Loucy (cell line): ENCODE data around the gene SST.

ENCODE experiments used
- H2AFZ ChIP-seq: fragments of 200-600 bp; sonication (generic); 2 replicates; pipeline ENCODE4 v1.6.0; 2016; ENCODE audit warnings: antibody characterized with exemption, mild to moderate bottlenecking, low read length, moderate library complexity
- H3F3A ChIP-seq: fragments of 200-600 bp; 2 replicates; pipeline ENCODE4 v1.6.0; 2016; ENCODE audit warnings: antibody characterized with exemption, low read depth, mild to moderate bottlenecking
- H3K27me3 ChIP-seq: fragments of 200-600 bp; sonication (generic); 2 replicates; pipeline ENCODE4 v1.6.1; 2014; ENCODE audit warnings: low read length, mild to moderate bottlenecking; ENCODE audit not compliant: insufficient read depth, poor library complexity, severe bottlenecking
- H3K36me3 ChIP-seq: fragments of 200-600 bp; sonication (generic); 2 replicates; pipeline ENCODE4 v1.6.1; 2016; ENCODE audit warnings: low read length; ENCODE audit not compliant: insufficient read depth
- H3K4me1 ChIP-seq: fragments of 200-600 bp; sonication (generic); 2 replicates; pipeline ENCODE4 v1.5.1; 2014; ENCODE audit warnings: low read length, mild to moderate bottlenecking; ENCODE audit not compliant: insufficient read depth, poor library complexity, severe bottlenecking
- H3K4me2 ChIP-seq: fragments of 200-600 bp; sonication (generic); 2 replicates; pipeline ENCODE4 v1.6.0; 2014; ENCODE audit warnings: antibody characterized with exemption, low read length, low read depth, mild to moderate bottlenecking; ENCODE audit not compliant: poor library complexity, severe bottlenecking
- H3K4me3 ChIP-seq: fragments of 200-600 bp; sonication (generic); 2 replicates; pipeline ENCODE4 v1.5.1; 2014; ENCODE audit warnings: low read length, mild to moderate bottlenecking, mixed read lengths; ENCODE audit not compliant: poor library complexity, severe bottlenecking
- H3K79me2 ChIP-seq: fragments of 200-600 bp; sonication (generic); 2 replicates; pipeline ENCODE4 v1.6.1; 2014; ENCODE audit warnings: low read length; ENCODE audit not compliant: insufficient read depth
- H3K9ac ChIP-seq: fragments of 200-600 bp; sonication (generic); 2 replicates; pipeline ENCODE4 v1.6.0; 2014; ENCODE audit warnings: mild to moderate bottlenecking, low read depth, low read length, moderate library complexity; ENCODE audit not compliant: poor library complexity, severe bottlenecking
- H3K9me2 ChIP-seq: fragments of 200-600 bp; sonication (generic); replicated peaks from 2 replicates; pipeline ENCODE4 v1.6.1; 2016; ENCODE audit warnings: low read depth, low read length, mixed read lengths
- H3K9me3 ChIP-seq: fragments of 200-600 bp; sonication (generic); 2 replicates; pipeline ENCODE4 v1.6.1; 2014; ENCODE audit warnings: mild to moderate bottlenecking, antibody characterized with exemption, low read length, low read depth; ENCODE audit not compliant: insufficient read depth
- H4K20me1 ChIP-seq: fragments of 200-600 bp; sonication (generic); 2 replicates; pipeline ENCODE4 v1.6.0; 2014; ENCODE audit warnings: antibody characterized with exemption, low read length, mild to moderate bottlenecking; ENCODE audit not compliant: insufficient read depth, poor library complexity, severe bottlenecking
- EZH2phosphoT487 ChIP-seq: fragments of 200-600 bp; IDR thresholded peaks from 2 replicates; pipeline ENCODE4 v1.6.1; 2018; ENCODE audit warnings: antibody characterized with exemption, mild to moderate bottlenecking, moderate library complexity, borderline replicate concordance
- TF ChIP-seq, protein P1 (sequence below): fragments of 200-600 bp; sonication (generic); conservative IDR thresholded peaks from 2 replicates; pipeline ENCODE4 v1.5.1; 2014; ENCODE audit warnings: mild to moderate bottlenecking, antibody characterized with exemption, low read length

Gene SST

DNA sequence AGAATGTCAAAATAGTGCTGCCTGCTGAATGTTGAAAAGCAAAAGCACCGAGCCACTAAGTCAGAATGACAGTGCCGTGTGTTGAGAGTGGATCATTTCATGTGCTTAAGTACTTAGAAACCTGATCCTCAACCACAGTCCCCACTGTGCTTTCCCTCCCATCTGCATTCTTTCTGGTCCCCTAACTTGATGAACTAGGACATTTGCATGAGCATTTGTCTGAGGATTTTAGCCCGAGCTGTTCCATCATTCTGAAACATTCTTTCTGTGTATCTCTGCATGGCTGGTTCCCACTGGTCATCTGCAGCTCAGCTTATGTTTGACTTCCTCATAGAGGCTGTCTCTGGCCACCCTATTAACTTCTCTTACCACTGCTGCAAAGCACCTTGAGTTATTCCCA is 42.0 kb downstream of the SST start:
- no peaks in the 10 kb centered on the region for H3F3A ChIP-seq
- TF ChIP-seq EZH2phosphoT487 = no peak
- TF ChIP-seq, protein P1, sequence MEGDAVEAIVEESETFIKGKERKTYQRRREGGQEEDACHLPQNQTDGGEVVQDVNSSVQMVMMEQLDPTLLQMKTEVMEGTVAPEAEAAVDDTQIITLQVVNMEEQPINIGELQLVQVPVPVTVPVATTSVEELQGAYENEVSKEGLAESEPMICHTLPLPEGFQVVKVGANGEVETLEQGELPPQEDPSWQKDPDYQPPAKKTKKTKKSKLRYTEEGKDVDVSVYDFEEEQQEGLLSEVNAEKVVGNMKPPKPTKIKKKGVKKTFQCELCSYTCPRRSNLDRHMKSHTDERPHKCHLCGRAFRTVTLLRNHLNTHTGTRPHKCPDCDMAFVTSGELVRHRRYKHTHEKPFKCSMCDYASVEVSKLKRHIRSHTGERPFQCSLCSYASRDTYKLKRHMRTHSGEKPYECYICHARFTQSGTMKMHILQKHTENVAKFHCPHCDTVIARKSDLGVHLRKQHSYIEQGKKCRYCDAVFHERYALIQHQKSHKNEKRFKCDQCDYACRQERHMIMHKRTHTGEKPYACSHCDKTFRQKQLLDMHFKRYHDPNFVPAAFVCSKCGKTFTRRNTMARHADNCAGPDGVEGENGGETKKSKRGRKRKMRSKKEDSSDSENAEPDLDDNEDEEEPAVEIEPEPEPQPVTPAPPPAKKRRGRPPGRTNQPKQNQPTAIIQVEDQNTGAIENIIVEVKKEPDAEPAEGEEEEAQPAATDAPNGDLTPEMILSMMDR = no peak
- H3K9me3 ChIP-seq = no peaks in the 10 kb centered on the region
- H3K4me3 ChIP-seq = no peak overlapping the region
- no peaks in the 10 kb centered on the region for H3K79me2 ChIP-seq
- H2AFZ ChIP-seq = no peak overlapping the region
- no peak overlapping the region for H3K4me2 ChIP-seq
- no peaks in the 10 kb centered on the region for H3K27me3 ChIP-seq
- no peaks in the 10 kb centered on the region for H3K36me3 ChIP-seq
- no peaks in the 10 kb centered on the region for H3K4me1 ChIP-seq
- no peak overlapping the region for H3K9ac ChIP-seq
- H4K20me1 ChIP-seq = no peaks in the 10 kb centered on the region
- H3K9me2 ChIP-seq = no peaks in the 10 kb centered on the region

GRCh38 chr3:187626581-187626980 is 43.6 kb downstream of the SST start:
- Histone ChIP-seq H3K4me2 (no peak overlapping the region), H4K20me1 (no peaks in the 10 kb centered on the region), H3K9ac (no peak overlapping the region), H3K4me3 (no peak overlapping the region), H3F3A (no peaks in the 10 kb centered on the region), H3K4me1 (no peaks in the 10 kb centered on the region), H3K27me3 (no peaks in the 10 kb centered on the region), H3K9me3 (no peaks in the 10 kb centered on the region), H3K36me3 (no peaks in the 10 kb centered on the region), H3K79me2 (no peaks in the 10 kb centered on the region), H3K9me2 (no peaks in the 10 kb centered on the region), H2AFZ (no peak overlapping the region)
- TF ChIP-seq EZH2phosphoT487 = no peak
- TF ChIP-seq, protein P1 = no peak

DNA sequence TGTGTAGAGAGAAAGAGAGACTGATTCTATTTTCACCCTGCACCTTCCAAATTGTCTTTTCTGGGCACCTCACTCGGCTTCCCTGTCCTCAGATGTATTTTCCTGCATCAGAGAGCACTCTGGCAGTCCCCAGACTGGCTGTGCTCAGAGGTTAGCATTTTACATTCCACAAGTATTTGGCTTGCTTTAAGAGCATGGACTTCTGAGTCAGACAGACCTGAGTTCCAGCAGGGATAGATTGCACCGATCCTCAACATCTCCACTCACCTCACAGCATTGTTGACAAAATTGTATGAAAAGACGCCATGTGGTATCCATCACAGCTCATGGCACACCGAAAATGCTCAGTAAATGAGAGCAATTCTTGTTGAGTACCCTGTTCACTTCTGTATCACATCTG is 45.6 kb downstream of the SST start:
- Histone ChIP-seq H2AFZ (no peak overlapping the region), H3K9ac (no peak overlapping the region), H4K20me1 (no peaks in the 10 kb centered on the region), H3F3A (no peaks in the 10 kb centered on the region), H3K36me3 (no peaks in the 10 kb centered on the region), H3K9me2 (no peaks in the 10 kb centered on the region), H3K4me3 (no peak overlapping the region), H3K4me2 (no peak overlapping the region), H3K27me3 (no peaks in the 10 kb centered on the region), H3K9me3 (no peaks in the 10 kb centered on the region), H3K79me2 (no peaks in the 10 kb centered on the region), H3K4me1 (no peaks in the 10 kb centered on the region)
- no peak for TF ChIP-seq EZH2phosphoT487
- TF ChIP-seq, protein P1 = no peak
